ENCODE data around the gene MARCHF10.
A peak's percentile ranks its signal among the peaks of the same experiment; 100 is the strongest.
"Not testable (repeated sequence)": the region's sequence is repeated elsewhere in the genome, so short reads cannot be mapped to it uniquely, and the experiment has no call there.

The MARCHF10 gene

GRCh38 chr17:62807812-62808575 lies at the start of gene MARCHF10:
MARCHF10 (minus strand) TSS chr17:62808314; CDS start chr17:62801735, 6,579 bp downstream.
- DNase-seq (ENCODE audit: low read depth, low spot score) = no peak

- no peak for DNase-seq (ENCODE audit: low read depth, low spot score)
Observed at GRCh38 chr17:62857526-62857925, 49.4 kb upstream of the MARCHF10 start.

GRCh38 chr17:62856594-62856993 lies 48.5 kb upstream of the MARCHF10 start:
- DNase-seq (ENCODE audit: low read depth, low spot score) = no peak

GRCh38 chr17:62855156-62855555 lies 47.0 kb upstream of the MARCHF10 start:
- no peak for DNase-seq (ENCODE audit: low read depth, low spot score)

GRCh38 chr17:62854098-62854680 lies 46.1 kb upstream of the MARCHF10 start:
- no peak for DNase-seq (ENCODE audit: low read depth, low spot score)

- DNase-seq (ENCODE audit: low read depth, low spot score) = no peak
Observed at GRCh38 chr17:62852195-62852594, 44.1 kb upstream of the MARCHF10 start.

- not testable (repeated sequence) for DNase-seq (ENCODE audit: low read depth, low spot score)
Observed at GRCh38 chr17:62849591-62850415, 41.7 kb upstream of the MARCHF10 start.

- no peak for DNase-seq (ENCODE audit: low read depth, low spot score)
Observed at GRCh38 chr17:62848334-62848733, 40.2 kb upstream of the MARCHF10 start.

- no peak for DNase-seq (ENCODE audit: low read depth, low spot score)
Observed at GRCh38 chr17:62847426-62847825, 39.3 kb upstream of the MARCHF10 start.

- no peak for DNase-seq (ENCODE audit: low read depth, low spot score)
Observed at GRCh38 chr17:62840871-62841270, 32.8 kb upstream of the MARCHF10 start.

- not testable (repeated sequence) for DNase-seq (ENCODE audit: low read depth, low spot score)
Observed at GRCh38 chr17:62833816-62834215, 25.7 kb upstream of the MARCHF10 start.

GRCh38 chr17:62832405-62832804 lies 24.3 kb upstream of the MARCHF10 start:
- DNase-seq (ENCODE audit: low read depth, low spot score) = no peak

- DNase-seq (ENCODE audit: low read depth, low spot score) = not testable (repeated sequence)
Observed at GRCh38 chr17:62831066-62831465, 23.0 kb upstream of the MARCHF10 start.

- no peak for DNase-seq (ENCODE audit: low read depth, low spot score)
Observed at GRCh38 chr17:62827746-62828485, 19.8 kb upstream of the MARCHF10 start.

GRCh38 chr17:62826956-62827355 lies 18.8 kb upstream of the MARCHF10 start:
- no peak for DNase-seq (ENCODE audit: low read depth, low spot score)

GRCh38 chr17:62825182-62825581 lies 17.1 kb upstream of the MARCHF10 start:
- DNase-seq (ENCODE audit: low read depth, low spot score) = no peak

GRCh38 chr17:62824290-62825131 lies 16.4 kb upstream of the MARCHF10 start:
- peak; percentile 89 for DNase-seq (ENCODE audit: low read depth, low spot score)

- no peak for DNase-seq (ENCODE audit: low read depth, low spot score)
Observed at GRCh38 chr17:62823111-62823893, 15.2 kb upstream of the MARCHF10 start.

- DNase-seq (ENCODE audit: low read depth, low spot score) = no peak
Observed at GRCh38 chr17:62822080-62822904, 14.2 kb upstream of the MARCHF10 start.
